Activated CD8-positive, alpha-beta T cell treated with anti-CD3 and anti-CD28 coated beads for 36 hours (primary cell): ENCODE results near the gene IRF1. TPM values are rescaled to one million over a fixed set of nuclear protein-coding genes. Genes with fewer than 3 reads are reported as not detected.
A peak's percentile ranks its signal among the peaks of the same experiment; 100 is the strongest.

Source experiments
- ATAC-seq: fragments of 200-7000 bp; cut with Tn5 transposase; one replicate; pipeline ENCODE4 v1.10.0; 2021; ENCODE audit warnings: mild to moderate bottlenecking, moderate library complexity
- CTCF ChIA-PET: fragments of 350-600 bp; sonication (Branson Sonifier 250); formaldehyde crosslinking; loops from one replicate; lab custom pipeline; 2021; ENCODE audit warnings: antibody characterized with exemption; lab: Charles Lee
- POLR2A ChIA-PET: fragments of 350-600 bp; sonication (Branson Sonifier 250); formaldehyde crosslinking; loops from one replicate; lab custom pipeline; 2021; ENCODE audit warnings: antibody characterized with exemption; lab: Charles Lee
- DNase-seq: peaks from one replicate; pipeline ENCODE4 v3.0.0-alpha.2; 2020
- H3K27ac Mint-ChIP-seq: one replicate; pipeline ENCODE4 v1.8.0; 2021; ENCODE audit warnings: mild to moderate bottlenecking, mixed read lengths
- H3K27me3 Mint-ChIP-seq: one replicate; pipeline ENCODE4 v1.8.0; 2021; ENCODE audit warnings: mixed read lengths
- H3K36me3 Mint-ChIP-seq: one replicate; pipeline ENCODE4 v1.8.0; 2021; ENCODE audit warnings: low read depth, mixed read lengths
- H3K4me1 Mint-ChIP-seq: one replicate; pipeline ENCODE4 v1.8.0; 2021; ENCODE audit warnings: low read depth, mixed read lengths
- H3K4me3 Mint-ChIP-seq: one replicate; pipeline ENCODE4 v1.8.0; 2021; ENCODE audit warnings: mild to moderate bottlenecking, moderate library complexity, mixed read lengths
- H3K9me3 Mint-ChIP-seq: one replicate; pipeline ENCODE4 v1.8.0; 2021; ENCODE audit warnings: mixed read lengths
- intact Hi-C: fragments of 100-400 bp; cut with micrococcal nuclease; formaldehyde crosslinking; loops from one replicate; pipeline ENCODE4 v1.10.0; 2022
- total RNA-seq, 2 experiments: library from RNA; stranded (reverse); gene quantifications; one replicate each; pipeline ENCODE4 v1.2.3, GENCODE V29; 2021
- TF ChIP-seq, protein P1 (sequence below): fragments of 200-600 bp; IDR thresholded peaks from one replicate; pipeline ENCODE4 v1.8.0; 2022; ENCODE audit warnings: antibody characterized with exemption, mild to moderate bottlenecking

Gene IRF1
- total RNA-seq, 2 experiments from 2014 or later: 121 to 128 TPM

DNA sequence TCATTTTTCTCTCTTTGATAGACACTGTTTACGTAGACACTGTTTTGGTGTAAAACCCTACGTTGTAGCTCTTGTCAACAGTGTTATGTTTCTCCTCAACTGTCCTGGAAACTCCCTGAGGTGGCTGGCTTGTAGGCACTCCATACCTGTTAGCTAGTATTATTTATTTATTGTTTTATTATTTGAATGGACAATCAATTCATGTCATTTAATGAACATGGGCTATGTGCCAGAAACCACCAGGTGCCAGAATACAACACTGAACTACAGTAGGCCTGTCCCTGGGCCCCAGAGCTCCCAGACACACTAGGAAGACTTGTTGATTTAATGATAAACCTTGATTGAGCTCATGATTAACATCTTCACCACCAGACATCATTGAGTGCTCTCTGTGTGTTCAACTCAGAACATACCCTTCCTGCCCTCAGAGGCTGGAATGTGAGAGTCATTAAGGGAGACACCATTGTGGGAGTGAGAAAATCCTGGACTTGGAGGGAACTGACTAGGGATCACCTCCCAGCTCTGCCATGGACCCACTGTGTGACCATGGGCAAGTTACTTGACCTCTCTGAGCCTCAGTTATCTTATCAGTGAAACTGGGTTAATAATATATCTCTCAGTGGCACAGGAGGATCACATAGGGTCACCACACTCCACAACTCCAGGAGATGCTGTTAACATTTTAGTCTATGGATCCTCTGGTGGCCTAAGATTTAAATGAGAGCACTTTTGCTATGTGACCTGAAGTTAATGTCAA, 19.2 kb downstream of the IRF1 start:
- Mint-ChIP-seq H3K9me3 (no peaks in the 10 kb centered on the region), H3K27ac (peak overlapping the region; percentile 50), H3K4me3 (no peak overlapping the region), H3K27me3 (no peaks in the 10 kb centered on the region), H3K4me1 (peaks cover 75% of the 10 kb centered on the region), H3K36me3 (peaks cover 6% of the 10 kb centered on the region)
- TF ChIP-seq, protein P1, sequence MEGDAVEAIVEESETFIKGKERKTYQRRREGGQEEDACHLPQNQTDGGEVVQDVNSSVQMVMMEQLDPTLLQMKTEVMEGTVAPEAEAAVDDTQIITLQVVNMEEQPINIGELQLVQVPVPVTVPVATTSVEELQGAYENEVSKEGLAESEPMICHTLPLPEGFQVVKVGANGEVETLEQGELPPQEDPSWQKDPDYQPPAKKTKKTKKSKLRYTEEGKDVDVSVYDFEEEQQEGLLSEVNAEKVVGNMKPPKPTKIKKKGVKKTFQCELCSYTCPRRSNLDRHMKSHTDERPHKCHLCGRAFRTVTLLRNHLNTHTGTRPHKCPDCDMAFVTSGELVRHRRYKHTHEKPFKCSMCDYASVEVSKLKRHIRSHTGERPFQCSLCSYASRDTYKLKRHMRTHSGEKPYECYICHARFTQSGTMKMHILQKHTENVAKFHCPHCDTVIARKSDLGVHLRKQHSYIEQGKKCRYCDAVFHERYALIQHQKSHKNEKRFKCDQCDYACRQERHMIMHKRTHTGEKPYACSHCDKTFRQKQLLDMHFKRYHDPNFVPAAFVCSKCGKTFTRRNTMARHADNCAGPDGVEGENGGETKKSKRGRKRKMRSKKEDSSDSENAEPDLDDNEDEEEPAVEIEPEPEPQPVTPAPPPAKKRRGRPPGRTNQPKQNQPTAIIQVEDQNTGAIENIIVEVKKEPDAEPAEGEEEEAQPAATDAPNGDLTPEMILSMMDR: no peak
- CTCF ChIA-PET: interaction anchor here (0.6 to 4.2 kb wide), 11 partner anchors 9 to 81 kb away, joined by 3 to 24 read pairs (median 5); no protein-coding TSS in a partner anchor
- no peak for ATAC-seq
- POLR2A ChIA-PET: interaction anchor here (0.8 to 36.6 kb wide), 7 partner anchors 12 to 96 kb away, joined by 3 to 1641 read pairs (median 12); partner anchors contain the start of gene IRF1
- intact Hi-C loops: no loop called here
- no peak for DNase-seq

DNA sequence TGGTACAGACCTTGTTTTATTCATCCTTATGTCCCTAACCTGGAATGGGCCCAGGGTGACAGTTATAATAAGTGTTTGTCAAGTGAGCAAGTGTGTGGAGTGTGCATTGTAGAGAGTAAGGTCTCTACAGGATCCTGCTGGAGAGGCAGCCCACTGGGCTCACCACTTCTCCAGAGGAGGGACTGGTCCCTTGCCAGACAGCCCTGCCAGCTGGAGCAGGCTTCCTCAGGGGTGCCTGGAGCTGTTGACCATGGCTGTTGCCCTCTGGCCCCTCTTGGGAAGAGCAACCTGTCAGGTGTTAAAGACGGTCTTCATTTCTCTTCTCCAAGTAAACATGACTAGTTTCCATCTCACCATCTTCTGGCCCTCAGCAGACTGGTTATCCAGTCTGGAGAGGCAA, 20.0 kb downstream of the IRF1 start:
- CTCF ChIA-PET: interaction anchor here (0.8 to 4.2 kb wide), 8 partner anchors 10 to 50 kb away, joined by 3 to 24 read pairs (median 6); no protein-coding TSS in a partner anchor
- intact Hi-C loops: no loop called here
- Mint-ChIP-seq H3K9me3 (no peaks in the 10 kb centered on the region), H3K36me3 (peaks cover 11% of the 10 kb centered on the region), H3K4me1 (peaks cover 76% of the 10 kb centered on the region), H3K27me3 (no peaks in the 10 kb centered on the region), H3K27ac (no peak overlapping the region), H3K4me3 (no peak overlapping the region)
- ATAC-seq (no peak), DNase-seq (no peak)
- POLR2A ChIA-PET: interaction anchor here (1.0 to 36.6 kb wide), 5 partner anchors 15 to 84 kb away, joined by 3 to 1641 read pairs (median 8); partner anchors contain the start of gene IRF1
- TF ChIP-seq, protein P1: no peak

DNA sequence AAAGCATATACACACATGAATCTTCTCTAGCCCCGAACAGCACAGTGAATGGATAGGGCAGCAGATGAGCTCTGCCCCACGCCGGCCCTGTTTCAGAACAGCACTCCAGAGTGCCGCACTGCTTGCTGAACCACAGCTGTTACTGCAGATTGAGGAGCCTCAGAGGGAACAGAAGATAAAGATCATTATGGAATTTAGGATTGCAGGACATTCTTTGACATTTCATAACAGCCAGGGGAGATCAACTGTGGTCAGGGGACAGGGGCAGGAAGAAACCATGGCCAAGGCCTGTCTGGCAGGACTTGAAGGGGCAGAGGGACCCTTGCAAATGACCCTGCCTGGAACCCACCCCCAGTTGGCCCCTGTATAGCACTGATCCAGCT, 20.6 kb downstream of the IRF1 start:
- DNase-seq (no peak), ATAC-seq (no peak)
- intact Hi-C loops: no loop called here
- ChIA-PET POLR2A (interaction anchor here (0.7 to 36.6 kb wide), 6 partner anchors 11 to 83 kb away, joined by 3 to 1641 read pairs (median 6); partner anchors contain the start of gene IRF1), CTCF (interaction anchor here (0.7 to 3.5 kb wide), 6 partner anchors 9 to 46 kb away, joined by 3 to 24 read pairs (median 4); no protein-coding TSS in a partner anchor)
- Mint-ChIP-seq H3K27me3 (no peaks in the 10 kb centered on the region), H3K9me3 (no peaks in the 10 kb centered on the region), H3K4me3 (no peak overlapping the region), H3K4me1 (peaks cover 78% of the 10 kb centered on the region), H3K36me3 (peaks cover 12% of the 10 kb centered on the region), H3K27ac (peak overlapping the region; percentile 13)
- TF ChIP-seq, protein P1: no peak

DNA sequence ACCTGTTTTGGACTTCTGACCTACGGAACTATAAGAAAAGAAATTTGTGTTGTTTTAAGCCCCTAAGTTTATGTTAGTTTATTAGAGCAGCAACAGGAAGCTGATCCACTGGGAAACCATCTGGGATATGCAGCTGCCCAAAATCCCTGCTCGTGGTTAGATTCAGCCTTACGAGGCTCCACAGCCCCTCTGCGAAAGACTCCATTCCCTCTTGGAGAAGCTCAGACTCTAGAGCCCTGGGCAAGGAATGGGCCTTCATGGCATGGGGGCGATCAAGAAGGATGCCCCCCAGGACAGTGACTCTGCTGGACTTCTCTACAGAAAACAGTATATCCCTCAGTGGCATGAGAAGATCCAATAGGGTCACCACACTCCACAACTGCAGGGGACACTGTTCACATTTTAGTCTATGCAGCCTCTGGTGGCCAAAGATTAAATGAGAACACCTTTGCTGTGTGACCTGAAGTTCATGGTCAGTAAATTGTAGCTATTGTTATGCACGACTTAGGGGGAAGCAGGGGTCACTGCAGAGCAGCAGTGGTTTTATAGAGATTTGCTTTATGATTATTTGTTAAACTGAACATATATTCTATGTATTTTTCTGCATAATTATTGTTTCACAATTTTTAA, 21.1 kb downstream of the IRF1 start:
- DNase-seq (no peak), ATAC-seq (no peak)
- intact Hi-C loops: no loop called here
- TF ChIP-seq, protein P1: no peak
- no peaks in the 10 kb centered on the region for H3K27me3 Mint-ChIP-seq
- H3K4me3 Mint-ChIP-seq: no peak overlapping the region
- no peaks in the 10 kb centered on the region for H3K9me3 Mint-ChIP-seq
- H3K27ac Mint-ChIP-seq: no peak overlapping the region
- ChIA-PET CTCF (interaction anchor here (0.7 to 3.5 kb wide), 7 partner anchors 9 to 46 kb away, joined by 3 to 24 read pairs (median 4); no protein-coding TSS in a partner anchor), POLR2A (interaction anchor here (0.7 to 36.6 kb wide), 6 partner anchors 11 to 78 kb away, joined by 3 to 1641 read pairs (median 6); partner anchors contain the start of gene IRF1)
- peaks cover 16% of the 10 kb centered on the region for H3K36me3 Mint-ChIP-seq
- H3K4me1 Mint-ChIP-seq: peaks cover 79% of the 10 kb centered on the region
